ENCODE results near the gene SIDT1.

Gene SIDT1

DNA sequence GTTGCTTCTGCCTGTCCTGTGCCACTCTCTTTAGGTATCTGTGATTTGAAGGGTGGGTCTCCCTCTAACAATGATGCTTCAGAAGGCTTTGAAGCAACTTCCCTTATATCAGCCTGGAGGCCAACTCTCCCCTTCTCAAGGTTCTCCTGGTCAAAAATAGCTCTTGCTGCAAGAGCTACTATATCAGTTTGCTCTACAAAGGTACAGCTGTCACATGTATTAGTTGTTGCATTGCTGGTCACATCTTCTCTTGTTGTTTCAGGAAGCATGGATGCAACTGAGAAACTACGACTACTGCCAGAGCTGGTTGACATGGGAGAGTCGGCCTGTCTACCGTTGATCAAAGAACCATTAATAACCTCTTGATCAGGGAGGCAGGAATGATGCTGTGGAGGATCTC is 125.8 kb downstream of the SIDT1 start:
- TF ChIP-seq, protein P1, sequence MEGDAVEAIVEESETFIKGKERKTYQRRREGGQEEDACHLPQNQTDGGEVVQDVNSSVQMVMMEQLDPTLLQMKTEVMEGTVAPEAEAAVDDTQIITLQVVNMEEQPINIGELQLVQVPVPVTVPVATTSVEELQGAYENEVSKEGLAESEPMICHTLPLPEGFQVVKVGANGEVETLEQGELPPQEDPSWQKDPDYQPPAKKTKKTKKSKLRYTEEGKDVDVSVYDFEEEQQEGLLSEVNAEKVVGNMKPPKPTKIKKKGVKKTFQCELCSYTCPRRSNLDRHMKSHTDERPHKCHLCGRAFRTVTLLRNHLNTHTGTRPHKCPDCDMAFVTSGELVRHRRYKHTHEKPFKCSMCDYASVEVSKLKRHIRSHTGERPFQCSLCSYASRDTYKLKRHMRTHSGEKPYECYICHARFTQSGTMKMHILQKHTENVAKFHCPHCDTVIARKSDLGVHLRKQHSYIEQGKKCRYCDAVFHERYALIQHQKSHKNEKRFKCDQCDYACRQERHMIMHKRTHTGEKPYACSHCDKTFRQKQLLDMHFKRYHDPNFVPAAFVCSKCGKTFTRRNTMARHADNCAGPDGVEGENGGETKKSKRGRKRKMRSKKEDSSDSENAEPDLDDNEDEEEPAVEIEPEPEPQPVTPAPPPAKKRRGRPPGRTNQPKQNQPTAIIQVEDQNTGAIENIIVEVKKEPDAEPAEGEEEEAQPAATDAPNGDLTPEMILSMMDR (IDR thresholded peaks at IDR 0.05; ENCODE audit: low read depth, low read length) = no peak
- no peak for DNase-seq
- no peak overlapping the region for H3K27ac ChIP-seq
- H3K9me3 ChIP-seq (ENCODE audit: severe bottlenecking) = no peaks in the 10 kb centered on the region
- no peaks in the 10 kb centered on the region for H3K27me3 ChIP-seq (ENCODE audit: insufficient read depth, low read depth, severe bottlenecking)
- H3K4me3 ChIP-seq (ENCODE audit: low read depth, low read length) = no peak overlapping the region
- H3K36me3 ChIP-seq = peaks cover 7% of the 10 kb centered on the region; the same call in 1 of the 2 replicates

DNA sequence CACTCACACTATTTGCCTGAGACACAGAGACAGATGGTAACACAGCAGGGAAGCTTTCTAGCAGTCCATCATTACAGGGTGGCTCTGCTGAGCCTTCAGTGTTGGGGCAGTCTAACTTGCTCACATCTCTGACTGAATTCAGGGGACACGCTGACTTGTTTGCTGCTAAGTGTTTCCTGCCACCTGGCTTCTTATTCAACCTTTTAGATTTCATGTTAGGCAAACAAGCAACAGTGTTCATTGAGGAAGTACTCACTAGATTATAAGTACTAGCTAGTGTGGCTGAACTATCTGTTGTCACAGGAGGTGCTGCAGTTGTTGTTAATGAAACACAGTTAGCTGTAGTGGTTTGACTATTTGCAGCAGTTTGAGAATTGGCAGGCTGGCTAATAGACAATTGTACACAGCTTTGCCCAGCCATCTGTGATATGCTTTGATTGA is 126.8 kb downstream of the SIDT1 start:
- Histone ChIP-seq H3K4me3 (ENCODE audit: low read depth, low read length) (no peak overlapping the region), H3K27ac (0 out of 2 replicates have a peak overlapping the region, but pooled peaks have one; percentile 33), H3K36me3 (peaks cover 7% of the 10 kb centered on the region; the same call in 1 of the 2 replicates), H3K27me3 (ENCODE audit: insufficient read depth, low read depth, severe bottlenecking) (no peaks in the 10 kb centered on the region), H3K9me3 (ENCODE audit: severe bottlenecking) (no peaks in the 10 kb centered on the region)
- peak; percentile 41 for DNase-seq
- TF ChIP-seq, protein P1 (IDR thresholded peaks at IDR 0.05; ENCODE audit: low read depth, low read length) = no peak

GRCh38 chr3:113659996-113660395 is 127.6 kb downstream of the SIDT1 start:
- Histone ChIP-seq H3K27ac (no peak overlapping the region), H3K36me3 (peaks cover 7% of the 10 kb centered on the region; the same call in 1 of the 2 replicates), H3K4me3 (ENCODE audit: low read depth, low read length) (no peak overlapping the region), H3K9me3 (ENCODE audit: severe bottlenecking) (no peaks in the 10 kb centered on the region), H3K27me3 (ENCODE audit: insufficient read depth, low read depth, severe bottlenecking) (no peaks in the 10 kb centered on the region)
- TF ChIP-seq, protein P1 (IDR thresholded peaks at IDR 0.05; ENCODE audit: low read depth, low read length) = no peak
- no peak for DNase-seq

- no peaks in the 10 kb centered on the region for H3K27me3 ChIP-seq (ENCODE audit: insufficient read depth, low read depth, severe bottlenecking)
- no peak for DNase-seq
- H3K36me3 ChIP-seq = peaks cover 7% of the 10 kb centered on the region; the same call in 1 of the 2 replicates
- H3K27ac ChIP-seq = no peak overlapping the region
- H3K4me3 ChIP-seq (ENCODE audit: low read depth, low read length) = no peak overlapping the region
- TF ChIP-seq, protein P1 (IDR thresholded peaks at IDR 0.05; ENCODE audit: low read depth, low read length) = no peak
- H3K9me3 ChIP-seq (ENCODE audit: severe bottlenecking) = no peaks in the 10 kb centered on the region
These were observed 128.1 kb downstream of the SIDT1 start for GRCh38 chr3:113660458-113660857.

- H3K36me3 ChIP-seq = peaks cover 7% of the 10 kb centered on the region; the same call in 1 of the 2 replicates
- DNase-seq = no peak
- no peak overlapping the region for H3K27ac ChIP-seq
- H3K27me3 ChIP-seq (ENCODE audit: insufficient read depth, low read depth, severe bottlenecking) = no peaks in the 10 kb centered on the region
- no peak overlapping the region for H3K4me3 ChIP-seq (ENCODE audit: low read depth, low read length)
- no peaks in the 10 kb centered on the region for H3K9me3 ChIP-seq (ENCODE audit: severe bottlenecking)
- TF ChIP-seq, protein P1 (IDR thresholded peaks at IDR 0.05; ENCODE audit: low read depth, low read length) = no peak
These were observed 128.5 kb downstream of the SIDT1 start for GRCh38 chr3:113660896-113661295.

GRCh38 chr3:113662824-113663223 is 130.5 kb downstream of the SIDT1 start:
- peaks cover 7% of the 10 kb centered on the region; the same call in 1 of the 2 replicates for H3K36me3 ChIP-seq
- TF ChIP-seq, protein P1 (IDR thresholded peaks at IDR 0.05; ENCODE audit: low read depth, low read length) = no peak
- no peak overlapping the region for H3K4me3 ChIP-seq (ENCODE audit: low read depth, low read length)
- H3K9me3 ChIP-seq (ENCODE audit: severe bottlenecking) = no peaks in the 10 kb centered on the region
- H3K27me3 ChIP-seq (ENCODE audit: insufficient read depth, low read depth, severe bottlenecking) = no peaks in the 10 kb centered on the region
- DNase-seq = no peak
- H3K27ac ChIP-seq = no peak overlapping the region

Data from WERI-Rb-1 (cell line).